ENCODE data around the gene EDIL3. TPM values are rescaled to one million over a fixed set of nuclear protein-coding genes. Genes with fewer than 3 reads are reported as not detected.

EDIL3 gene
- total RNA-seq, 1 experiment from 2014 or later = not detected

- H3K27me3 Mint-ChIP-seq (ENCODE audit: insufficient read depth, unreplicated experiment) = peaks cover 62% of the 10 kb centered on the region
- no peak overlapping the region for H3K4me3 Mint-ChIP-seq (ENCODE audit: unreplicated experiment)
- intact Hi-C loops (cut with micrococcal nuclease) = loop anchor here (1.0 kb wide), 2 partner anchors 209 to 328 kb away; no protein-coding TSS in a partner anchor
- no TSS peak for BruUV-seq (replicated peaks)
- no peaks in the 10 kb centered on the region for H3K9me3 Mint-ChIP-seq (ENCODE audit: unreplicated experiment)
- H3K4me1 Mint-ChIP-seq (ENCODE audit: insufficient read depth, unreplicated experiment) = peaks cover 4% of the 10 kb centered on the region
- H3K27ac Mint-ChIP-seq (ENCODE audit: low read depth, unreplicated experiment) = no peak overlapping the region
- POLR2A ChIA-PET = interaction anchor here (0.7 kb wide), 1 partner anchor 1019 kb away, joined by 4 read pairs; no protein-coding TSS in a partner anchor
- no peaks in the 10 kb centered on the region for H3K36me3 Mint-ChIP-seq (ENCODE audit: insufficient read depth, unreplicated experiment)
- peak; percentile 65 for DNase-seq (ENCODE audit: unreplicated experiment)
- CTCF ChIA-PET = interaction anchor here (0.5 to 4.0 kb wide), 37 partner anchors 10 to 1796 kb away, joined by 3 to 20 read pairs (median 4); no protein-coding TSS in a partner anchor
- TF ChIP-seq, protein P1, sequence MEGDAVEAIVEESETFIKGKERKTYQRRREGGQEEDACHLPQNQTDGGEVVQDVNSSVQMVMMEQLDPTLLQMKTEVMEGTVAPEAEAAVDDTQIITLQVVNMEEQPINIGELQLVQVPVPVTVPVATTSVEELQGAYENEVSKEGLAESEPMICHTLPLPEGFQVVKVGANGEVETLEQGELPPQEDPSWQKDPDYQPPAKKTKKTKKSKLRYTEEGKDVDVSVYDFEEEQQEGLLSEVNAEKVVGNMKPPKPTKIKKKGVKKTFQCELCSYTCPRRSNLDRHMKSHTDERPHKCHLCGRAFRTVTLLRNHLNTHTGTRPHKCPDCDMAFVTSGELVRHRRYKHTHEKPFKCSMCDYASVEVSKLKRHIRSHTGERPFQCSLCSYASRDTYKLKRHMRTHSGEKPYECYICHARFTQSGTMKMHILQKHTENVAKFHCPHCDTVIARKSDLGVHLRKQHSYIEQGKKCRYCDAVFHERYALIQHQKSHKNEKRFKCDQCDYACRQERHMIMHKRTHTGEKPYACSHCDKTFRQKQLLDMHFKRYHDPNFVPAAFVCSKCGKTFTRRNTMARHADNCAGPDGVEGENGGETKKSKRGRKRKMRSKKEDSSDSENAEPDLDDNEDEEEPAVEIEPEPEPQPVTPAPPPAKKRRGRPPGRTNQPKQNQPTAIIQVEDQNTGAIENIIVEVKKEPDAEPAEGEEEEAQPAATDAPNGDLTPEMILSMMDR (IDR thresholded peaks at IDR 0.05; ENCODE audit: unreplicated experiment) = peak; percentile 67
Measured at GRCh38 chr5:83927140-83927733, 457.4 kb downstream of the EDIL3 start.

- Mint-ChIP-seq H3K36me3 (ENCODE audit: insufficient read depth, unreplicated experiment) (no peaks in the 10 kb centered on the region), H3K27ac (ENCODE audit: low read depth, unreplicated experiment) (no peak overlapping the region), H3K9me3 (ENCODE audit: unreplicated experiment) (no peaks in the 10 kb centered on the region), H3K4me3 (ENCODE audit: unreplicated experiment) (no peak overlapping the region), H3K4me1 (ENCODE audit: insufficient read depth, unreplicated experiment) (peaks cover 4% of the 10 kb centered on the region), H3K27me3 (ENCODE audit: insufficient read depth, unreplicated experiment) (peaks cover 75% of the 10 kb centered on the region)
- intact Hi-C loops (cut with micrococcal nuclease) = no loop called here
- no TSS peak for BruUV-seq (replicated peaks)
- POLR2A ChIA-PET = no interaction called here
- DNase-seq (ENCODE audit: unreplicated experiment) = no peak
- TF ChIP-seq, protein P1 (IDR thresholded peaks at IDR 0.05; ENCODE audit: unreplicated experiment) = no peak
- CTCF ChIA-PET = interaction anchor here (0.6 to 4.0 kb wide), 6 partner anchors 9 to 215 kb away, joined by 3 to 20 read pairs (median 6); no protein-coding TSS in a partner anchor
Measured at GRCh38 chr5:83925955-83926337, 458.7 kb downstream of the EDIL3 start.

GRCh38 chr5:83925321-83925954 lies 459.2 kb downstream of the EDIL3 start:
- H3K27me3 Mint-ChIP-seq (ENCODE audit: insufficient read depth, unreplicated experiment) = peaks cover 80% of the 10 kb centered on the region
- no peak overlapping the region for H3K27ac Mint-ChIP-seq (ENCODE audit: low read depth, unreplicated experiment)
- BruUV-seq (replicated peaks) = no TSS peak
- H3K36me3 Mint-ChIP-seq (ENCODE audit: insufficient read depth, unreplicated experiment) = no peaks in the 10 kb centered on the region
- H3K4me3 Mint-ChIP-seq (ENCODE audit: unreplicated experiment) = no peak overlapping the region
- intact Hi-C loops (cut with micrococcal nuclease) = no loop called here
- ChIA-PET POLR2A (no interaction called here), CTCF (interaction anchor here (0.9 to 4.0 kb wide), 3 partner anchors 8 to 15 kb away, joined by 3 to 20 read pairs (median 4); no protein-coding TSS in a partner anchor)
- TF ChIP-seq, protein P1 (IDR thresholded peaks at IDR 0.05; ENCODE audit: unreplicated experiment) = no peak
- no peak for DNase-seq (ENCODE audit: unreplicated experiment)
- H3K9me3 Mint-ChIP-seq (ENCODE audit: unreplicated experiment) = no peaks in the 10 kb centered on the region
- H3K4me1 Mint-ChIP-seq (ENCODE audit: insufficient read depth, unreplicated experiment) = peaks cover 4% of the 10 kb centered on the region

- ChIA-PET CTCF (interaction anchor here (1.2 kb wide), 1 partner anchor 11 kb away, joined by 4 read pairs; no protein-coding TSS in a partner anchor), POLR2A (no interaction called here)
- H3K27me3 Mint-ChIP-seq (ENCODE audit: insufficient read depth, unreplicated experiment) = peaks cover 75% of the 10 kb centered on the region
- H3K9me3 Mint-ChIP-seq (ENCODE audit: unreplicated experiment) = no peaks in the 10 kb centered on the region
- TF ChIP-seq, protein P1 (IDR thresholded peaks at IDR 0.05; ENCODE audit: unreplicated experiment) = no peak
- BruUV-seq (replicated peaks) = no TSS peak
- H3K27ac Mint-ChIP-seq (ENCODE audit: low read depth, unreplicated experiment) = no peak overlapping the region
- no peaks in the 10 kb centered on the region for H3K36me3 Mint-ChIP-seq (ENCODE audit: insufficient read depth, unreplicated experiment)
- DNase-seq (ENCODE audit: unreplicated experiment) = no peak
- H3K4me3 Mint-ChIP-seq (ENCODE audit: unreplicated experiment) = no peak overlapping the region
- H3K4me1 Mint-ChIP-seq (ENCODE audit: insufficient read depth, unreplicated experiment) = peaks cover 4% of the 10 kb centered on the region
- intact Hi-C loops (cut with micrococcal nuclease) = no loop called here
Measured at GRCh38 chr5:83924891-83925290, 459.8 kb downstream of the EDIL3 start.
